HG03103 (cell line): Measurements from ENCODE around the gene ADGRG6.

Experiments
- ATAC-seq: cut with Tn5 transposase; IDR thresholded peaks from one replicate; pipeline ENCODE4 v1.9.1; 2021; ENCODE audit warnings: low read depth; ENCODE audit not compliant: unreplicated experiment

The ADGRG6 gene

GRCh38 chr6:142320366-142320765 lies 18.6 kb downstream of the ADGRG6 start:
- ATAC-seq = no peak

GRCh38 chr6:142321451-142321850 lies 19.6 kb downstream of the ADGRG6 start:
- ATAC-seq = no peak

GRCh38 chr6:142322066-142322465 lies 20.3 kb downstream of the ADGRG6 start:
- no peak for ATAC-seq

GRCh38 chr6:142322504-142323198 lies 20.8 kb downstream of the ADGRG6 start:
- no peak for ATAC-seq

- no peak for ATAC-seq
These were observed 21.6 kb downstream of the ADGRG6 start for GRCh38 chr6:142323377-142323776.

- no peak for ATAC-seq
These were observed 22.3 kb downstream of the ADGRG6 start for GRCh38 chr6:142324111-142324510.

DNA sequence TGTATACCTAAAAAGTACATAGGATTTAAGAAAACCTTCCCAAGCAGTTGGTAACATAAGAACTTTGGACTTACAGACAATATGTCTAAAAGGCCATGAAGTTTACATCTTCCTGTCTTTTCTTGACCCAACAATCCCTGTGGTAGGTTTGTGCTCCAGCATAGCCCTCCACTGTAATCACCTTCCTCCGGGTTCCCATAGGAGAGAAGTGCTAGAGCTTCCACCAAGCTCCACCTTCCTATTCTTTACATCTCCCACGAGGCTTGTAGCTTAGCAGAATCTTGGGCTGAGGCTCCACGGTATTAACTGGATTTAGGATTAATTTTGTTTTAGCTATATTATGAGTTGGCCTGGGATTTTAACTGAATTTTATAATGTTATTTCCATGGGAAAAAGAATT lies 23.3 kb downstream of the ADGRG6 start:
- ATAC-seq = no peak

DNA sequence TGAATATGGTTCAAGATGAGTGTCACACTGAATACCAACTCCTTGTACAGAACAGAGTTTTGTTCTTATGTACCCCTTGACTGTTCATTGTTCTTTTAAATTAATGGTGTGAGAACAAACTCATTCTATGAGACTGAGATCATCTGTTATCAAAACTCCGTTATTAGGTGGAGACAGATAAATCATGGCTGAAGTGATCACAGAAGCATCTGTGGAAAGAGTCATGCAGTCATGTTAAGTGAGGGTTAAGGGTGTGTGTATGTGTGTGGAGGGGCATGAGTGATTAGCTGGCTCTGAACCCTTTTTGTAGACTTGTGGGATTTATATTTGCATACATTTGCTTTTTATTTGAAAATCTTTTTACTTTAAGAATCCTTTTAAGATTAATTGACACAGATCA lies 24.7 kb downstream of the ADGRG6 start:
- no peak for ATAC-seq

- ATAC-seq = no peak
These were observed 26.3 kb downstream of the ADGRG6 start for GRCh38 chr6:142328070-142328469.

DNA sequence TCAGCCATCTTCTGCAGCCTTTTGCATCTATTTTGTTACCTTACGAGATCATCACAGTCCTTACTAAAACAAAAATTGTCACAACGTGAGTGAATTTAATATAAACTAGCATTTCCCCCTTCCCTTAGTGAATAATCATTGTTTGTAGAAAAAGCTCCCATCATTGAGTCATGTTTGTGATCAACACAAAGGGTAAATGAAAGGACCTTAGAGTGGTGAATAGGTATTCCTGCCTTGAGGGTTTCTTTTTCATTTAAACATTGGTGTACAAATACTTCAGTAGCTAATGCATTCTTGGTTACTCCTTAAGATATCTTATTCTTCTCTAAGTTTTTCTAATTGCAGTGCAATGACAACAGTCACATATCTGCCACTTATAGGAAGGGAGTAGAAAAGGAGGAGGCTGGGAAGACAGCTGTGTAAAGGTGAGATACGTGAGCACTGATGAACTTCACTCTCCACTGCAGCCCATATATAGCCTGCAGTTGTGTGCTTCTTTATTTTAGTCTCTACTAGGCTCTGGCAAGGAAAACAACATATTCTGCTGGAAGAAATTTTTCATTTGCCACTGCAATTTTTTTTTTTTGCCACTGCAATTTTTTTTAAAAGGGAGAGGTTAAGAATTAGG lies 27.8 kb downstream of the ADGRG6 start:
- no peak for ATAC-seq

- ATAC-seq = no peak
These were observed 29.3 kb downstream of the ADGRG6 start for GRCh38 chr6:142331075-142331551.

- ATAC-seq = no peak
These were observed 29.8 kb downstream of the ADGRG6 start for GRCh38 chr6:142331601-142332000.

GRCh38 chr6:142332393-142333098 lies 30.7 kb downstream of the ADGRG6 start:
- ATAC-seq = no peak

- ATAC-seq = no peak
These were observed 31.6 kb downstream of the ADGRG6 start for GRCh38 chr6:142333431-142333830.

- no peak for ATAC-seq
These were observed 32.5 kb downstream of the ADGRG6 start for GRCh38 chr6:142334294-142334693.

DNA sequence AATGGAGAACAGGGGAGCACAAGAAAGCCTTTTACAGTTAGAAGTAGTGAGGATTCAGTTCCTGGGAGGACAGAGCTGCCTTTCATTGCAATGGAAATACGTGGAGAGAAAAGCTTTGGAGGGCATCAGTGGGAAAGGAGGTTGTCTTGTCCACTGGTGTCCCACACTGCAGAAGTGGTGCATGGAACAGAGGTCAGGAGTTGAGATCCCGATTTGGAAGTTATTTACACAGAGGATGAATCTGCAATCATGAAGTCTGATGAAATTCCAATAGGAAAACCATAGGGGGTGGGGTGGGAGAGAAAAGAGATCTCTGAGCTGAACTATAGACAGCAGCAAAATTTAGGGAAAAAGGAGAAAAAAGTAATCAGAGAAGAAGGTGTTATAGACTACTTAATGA lies 33.6 kb downstream of the ADGRG6 start:
- no peak for ATAC-seq

DNA sequence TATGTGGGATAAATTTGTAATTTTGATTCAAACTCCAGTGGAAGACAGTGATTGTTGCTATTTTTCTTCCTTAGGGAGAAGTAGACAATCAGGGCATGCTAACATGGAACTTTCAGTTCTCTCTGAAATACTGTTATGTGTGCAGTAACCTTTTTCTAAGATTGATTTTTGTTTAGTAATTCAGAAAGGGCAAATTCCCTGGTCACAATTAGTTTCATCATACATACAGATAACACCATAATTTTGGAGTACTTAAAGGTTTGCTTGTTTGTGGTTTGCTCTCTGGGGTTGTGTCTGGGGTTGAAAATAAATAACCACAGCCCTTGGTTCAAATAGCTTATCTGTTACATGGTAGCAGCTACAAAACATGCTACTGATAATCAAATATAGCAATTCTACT lies 34.4 kb downstream of the ADGRG6 start:
- no peak for ATAC-seq

GRCh38 chr6:142336787-142337186 lies 35.0 kb downstream of the ADGRG6 start:
- no peak for ATAC-seq

DNA sequence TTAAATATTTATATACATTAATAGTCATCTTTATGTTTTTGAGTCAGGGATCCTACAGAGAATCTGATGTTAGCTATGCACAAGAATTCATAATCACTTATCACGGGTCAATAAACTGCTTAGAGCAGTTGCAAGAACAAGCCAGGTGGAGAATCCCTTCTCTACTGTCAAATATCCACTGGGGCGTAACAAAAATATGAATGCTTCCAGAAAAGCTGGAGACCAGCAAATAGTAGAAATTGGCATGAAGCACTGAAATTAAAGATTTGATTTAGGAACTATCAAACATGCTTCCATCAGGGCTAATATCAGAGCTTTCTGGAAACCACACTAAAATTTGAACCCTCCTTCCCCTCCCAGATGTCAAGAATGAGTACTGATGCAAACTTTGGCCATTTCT lies 37.3 kb downstream of the ADGRG6 start:
- no peak for ATAC-seq

DNA sequence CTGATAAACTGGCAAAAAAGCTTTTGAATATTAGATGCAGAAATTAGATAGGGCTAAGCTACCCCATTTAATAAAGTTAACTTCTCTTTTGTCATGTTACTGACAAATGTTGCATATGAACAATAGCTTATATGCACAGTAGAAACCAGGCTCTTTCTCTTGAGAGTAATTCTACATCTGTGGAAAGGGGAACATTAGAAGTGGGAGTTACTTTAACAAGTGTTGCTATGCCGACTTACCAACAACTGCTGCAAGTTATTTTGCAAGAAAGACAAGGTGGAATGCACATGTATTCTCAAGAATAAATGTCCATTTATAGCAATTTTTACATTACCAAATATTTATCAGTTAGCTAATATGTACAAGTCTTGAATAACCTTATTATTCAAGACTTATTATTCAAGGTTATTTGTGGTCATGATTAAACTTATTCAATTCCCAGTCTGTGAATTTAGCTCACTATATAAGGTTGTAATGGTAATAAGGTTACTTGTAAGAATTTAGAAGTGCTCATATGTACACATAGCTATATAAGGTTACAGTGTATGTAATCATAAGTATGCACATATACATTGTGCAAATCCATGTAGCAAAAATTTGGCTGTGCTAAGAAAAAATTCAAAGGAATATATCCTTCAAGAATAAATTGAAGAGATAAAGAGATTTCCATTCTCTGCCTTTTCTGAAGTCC lies 38.3 kb downstream of the ADGRG6 start:
- ATAC-seq = no peak

DNA sequence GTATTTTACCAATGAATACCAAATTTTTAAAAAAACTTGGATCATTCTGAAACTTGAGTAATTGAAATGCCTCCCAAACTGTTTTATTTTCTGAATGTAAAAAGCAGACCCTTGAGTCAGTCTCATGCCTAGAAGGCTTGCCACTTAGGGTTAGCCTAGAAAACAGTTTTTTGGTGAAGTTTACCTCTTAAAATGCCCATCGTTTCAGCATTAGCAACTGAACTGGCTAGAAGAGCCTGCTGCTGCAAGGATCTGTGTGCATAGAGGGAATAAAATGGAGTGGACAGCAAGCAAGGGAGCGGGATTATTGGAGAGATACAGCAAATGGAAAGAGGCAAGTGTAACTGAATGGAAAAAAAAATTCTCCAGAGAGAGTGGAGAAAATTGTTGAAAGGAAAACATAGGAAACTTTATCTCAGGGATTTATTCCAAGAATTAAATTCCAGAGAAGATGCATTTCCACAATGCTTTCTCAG lies 40.1 kb downstream of the ADGRG6 start:
- ATAC-seq = no peak
